Stimulated activated memory B cell treated with anti-CD40 and anti-IgM and Interleukin-4, amounts not matched to agents 10 μg/mL and 1 μg/mL and 100 μg/mL, for 72 hours (primary cell): ENCODE data around the gene P3H4.

Source experiments
- ATAC-seq: fragments of 150-1000 bp; cut with Tn5 transposase; 2 replicates; pipeline ENCODE4 v1.10.0; 2021
- H3K27ac Mint-ChIP-seq: one replicate; pipeline ENCODE4 v1.8.0; 2022; ENCODE audit warnings: mild to moderate bottlenecking, mixed read lengths
- H3K27me3 Mint-ChIP-seq: one replicate; pipeline ENCODE4 v1.8.0; 2022; ENCODE audit warnings: mixed read lengths
- H3K36me3 Mint-ChIP-seq: one replicate; pipeline ENCODE4 v1.8.0; 2022; ENCODE audit warnings: mixed read lengths
- H3K4me1 Mint-ChIP-seq: one replicate; pipeline ENCODE4 v1.8.0; 2022; ENCODE audit warnings: mixed read lengths
- H3K4me3 Mint-ChIP-seq: one replicate; pipeline ENCODE4 v1.8.0; 2022; ENCODE audit warnings: mild to moderate bottlenecking, moderate library complexity, mixed read lengths
- H3K9me3 Mint-ChIP-seq: one replicate; pipeline ENCODE4 v1.8.0; 2022; ENCODE audit warnings: mixed read lengths

The P3H4 gene

DNA sequence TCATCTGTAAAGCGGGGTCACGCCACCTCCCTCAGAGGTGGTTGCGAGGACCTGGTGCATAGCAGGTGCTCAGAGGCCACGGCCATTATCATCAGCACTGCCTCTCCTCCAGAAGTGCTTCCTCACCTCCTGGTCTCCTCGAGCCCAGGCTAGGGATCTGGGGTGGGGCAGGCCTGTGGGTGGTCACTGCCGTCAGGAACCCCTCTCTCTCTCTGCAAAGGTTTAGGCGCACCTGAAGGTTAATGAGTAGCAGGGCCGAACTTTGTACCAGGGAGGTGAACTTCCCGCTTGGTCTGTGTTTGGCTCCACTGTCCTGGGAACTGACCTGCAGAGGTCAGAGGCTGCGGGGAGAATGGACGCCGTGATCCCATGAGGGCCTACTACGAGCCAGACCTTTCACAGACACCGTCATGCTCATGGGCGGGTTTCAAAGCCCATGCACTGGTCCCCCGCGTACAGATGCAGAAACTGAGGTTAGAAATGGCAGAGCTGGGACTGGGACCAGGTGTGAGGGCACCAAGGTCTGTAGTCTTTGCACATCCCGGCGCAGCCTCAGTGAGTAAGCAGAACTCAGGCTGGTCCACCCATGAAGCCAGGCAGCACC, 39.1 kb downstream of the P3H4 start:
- Mint-ChIP-seq H3K27ac (peak overlapping the region; percentile 78), H3K4me1 (peaks cover 14% of the 10 kb centered on the region), H3K36me3 (no peaks in the 10 kb centered on the region), H3K27me3 (peaks cover 24% of the 10 kb centered on the region), H3K9me3 (no peaks in the 10 kb centered on the region), H3K4me3 (no peak overlapping the region)
- no peak for ATAC-seq

DNA sequence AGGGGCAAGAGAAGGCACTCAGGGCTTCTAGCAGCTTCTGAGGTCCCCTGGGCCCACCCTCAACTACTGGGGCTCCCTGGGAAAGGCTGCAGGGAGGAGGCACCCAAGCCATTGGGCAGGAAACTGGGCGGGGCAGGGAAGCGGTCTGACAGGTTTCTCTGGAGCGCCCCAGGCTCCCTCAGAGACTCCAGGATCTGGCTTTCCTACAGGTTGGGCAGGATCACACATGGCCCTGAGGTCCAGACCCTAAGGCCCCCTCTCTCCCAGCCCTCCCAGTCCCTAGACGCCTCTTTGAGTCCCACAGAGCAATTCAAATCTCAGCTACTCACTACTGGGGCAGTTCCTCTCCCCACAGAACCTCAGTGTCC, 39.5 kb downstream of the P3H4 start:
- no peak for ATAC-seq
- H3K27ac Mint-ChIP-seq = peak overlapping the region; percentile 78

DNA sequence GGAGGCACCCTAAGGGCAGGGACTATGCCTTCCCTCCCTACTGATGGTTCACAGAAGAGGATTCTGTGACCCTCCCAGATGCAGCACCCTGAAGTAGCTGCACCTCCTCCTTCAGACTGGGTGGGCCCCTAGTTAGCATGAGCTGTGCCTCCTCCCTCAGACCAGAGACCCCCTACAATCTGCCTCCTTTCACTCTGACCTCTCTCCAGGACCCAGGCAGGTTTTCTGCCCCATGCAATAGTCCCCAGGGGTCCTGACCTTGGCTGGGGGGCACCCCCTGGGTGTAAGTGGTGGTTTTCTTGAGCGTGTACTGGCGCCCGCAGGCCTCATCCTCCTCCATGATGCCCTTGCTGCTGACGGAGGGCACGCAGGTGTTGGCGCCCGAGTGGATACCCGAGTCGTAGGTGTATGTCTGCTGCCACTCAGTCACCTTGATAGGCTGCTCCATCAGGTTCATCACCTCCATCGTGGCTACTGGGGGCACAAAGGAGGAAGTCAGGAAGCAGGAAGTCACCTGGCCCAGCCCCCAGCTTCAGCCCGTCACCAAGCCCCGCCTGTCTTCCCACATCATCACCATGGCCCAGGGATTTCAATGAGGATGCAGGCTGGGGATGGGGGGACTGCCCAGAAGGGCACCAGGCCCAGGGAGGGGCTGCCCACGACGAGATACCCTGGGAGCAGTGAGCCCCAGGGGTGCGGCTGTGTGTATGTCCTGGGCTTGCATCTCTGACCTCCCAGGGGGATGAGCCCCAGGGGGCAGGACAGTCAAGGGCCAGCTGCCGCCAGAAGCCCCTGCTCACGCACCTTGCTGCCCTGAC, 40.2 kb downstream of the P3H4 start:
- H3K27ac Mint-ChIP-seq = peak overlapping the region; percentile 78
- no peaks in the 10 kb centered on the region for H3K36me3 Mint-ChIP-seq
- peaks cover 24% of the 10 kb centered on the region for H3K27me3 Mint-ChIP-seq
- H3K4me3 Mint-ChIP-seq = peak overlapping the region; percentile 66
- peaks cover 14% of the 10 kb centered on the region for H3K4me1 Mint-ChIP-seq
- peak; percentile 6 for ATAC-seq
- no peaks in the 10 kb centered on the region for H3K9me3 Mint-ChIP-seq

More for the DNA sequence above, 39.5 kb downstream of the P3H4 start:
- Mint-ChIP-seq H3K36me3 (no peaks in the 10 kb centered on the region), H3K4me3 (peak overlapping the region; percentile 66), H3K27me3 (peaks cover 24% of the 10 kb centered on the region), H3K4me1 (peaks cover 14% of the 10 kb centered on the region), H3K9me3 (no peaks in the 10 kb centered on the region)

DNA sequence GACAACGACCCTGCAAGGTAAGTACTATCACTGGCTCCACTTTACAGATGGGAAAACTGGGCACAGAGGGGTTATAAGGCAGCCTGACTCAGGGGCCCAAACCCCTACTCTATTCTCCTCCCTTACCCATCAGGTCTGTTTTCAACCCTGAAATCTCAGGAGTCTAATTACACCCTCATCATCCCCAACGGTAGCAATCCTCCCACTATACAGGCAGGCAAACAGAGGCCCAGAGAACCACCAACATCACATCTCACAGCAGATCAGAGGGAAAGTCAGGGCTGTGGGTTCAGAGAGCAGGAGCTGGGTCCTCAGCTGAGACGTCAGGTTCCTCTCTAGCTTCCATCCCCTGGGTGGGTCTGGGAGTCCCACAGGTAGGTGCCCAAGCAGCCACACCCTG, 41.8 kb downstream of the P3H4 start:
- H3K27ac Mint-ChIP-seq = no peak overlapping the region
- ATAC-seq = peak; percentile 9
- H3K4me1 Mint-ChIP-seq = peaks cover 14% of the 10 kb centered on the region
- peaks cover 6% of the 10 kb centered on the region for H3K36me3 Mint-ChIP-seq
- no peak overlapping the region for H3K4me3 Mint-ChIP-seq
- H3K27me3 Mint-ChIP-seq = peaks cover 9% of the 10 kb centered on the region
- no peaks in the 10 kb centered on the region for H3K9me3 Mint-ChIP-seq

DNA sequence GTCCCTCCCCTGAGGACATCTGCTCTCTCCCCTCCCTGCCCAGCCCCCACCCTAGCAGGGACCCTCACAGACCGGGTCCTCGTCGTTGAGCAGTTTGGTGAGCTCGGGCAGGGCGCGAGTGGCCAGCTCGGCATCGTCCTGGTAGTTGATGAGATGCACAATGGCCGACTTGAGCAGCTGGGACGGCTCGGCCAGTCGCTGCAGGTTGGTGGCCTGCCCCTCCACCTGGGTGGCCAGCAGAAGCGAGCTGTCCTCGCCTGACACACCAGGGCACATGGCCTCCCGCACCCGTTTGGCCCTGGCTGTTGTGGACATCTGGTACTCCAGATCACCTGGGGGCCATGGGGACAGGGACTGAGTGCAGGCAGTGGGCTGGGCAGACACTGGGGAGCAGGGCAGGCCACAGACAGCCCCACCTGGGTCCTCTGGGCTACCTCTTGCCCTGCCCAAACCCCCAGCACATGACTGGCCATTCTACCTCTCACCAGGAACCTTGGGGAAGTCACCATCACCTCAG, 42.3 kb downstream of the P3H4 start:
- Mint-ChIP-seq H3K4me1 (peaks cover 10% of the 10 kb centered on the region), H3K36me3 (peaks cover 6% of the 10 kb centered on the region), H3K27me3 (peaks cover 7% of the 10 kb centered on the region), H3K4me3 (no peak overlapping the region), H3K9me3 (no peaks in the 10 kb centered on the region), H3K27ac (no peak overlapping the region)
- no peak for ATAC-seq

DNA sequence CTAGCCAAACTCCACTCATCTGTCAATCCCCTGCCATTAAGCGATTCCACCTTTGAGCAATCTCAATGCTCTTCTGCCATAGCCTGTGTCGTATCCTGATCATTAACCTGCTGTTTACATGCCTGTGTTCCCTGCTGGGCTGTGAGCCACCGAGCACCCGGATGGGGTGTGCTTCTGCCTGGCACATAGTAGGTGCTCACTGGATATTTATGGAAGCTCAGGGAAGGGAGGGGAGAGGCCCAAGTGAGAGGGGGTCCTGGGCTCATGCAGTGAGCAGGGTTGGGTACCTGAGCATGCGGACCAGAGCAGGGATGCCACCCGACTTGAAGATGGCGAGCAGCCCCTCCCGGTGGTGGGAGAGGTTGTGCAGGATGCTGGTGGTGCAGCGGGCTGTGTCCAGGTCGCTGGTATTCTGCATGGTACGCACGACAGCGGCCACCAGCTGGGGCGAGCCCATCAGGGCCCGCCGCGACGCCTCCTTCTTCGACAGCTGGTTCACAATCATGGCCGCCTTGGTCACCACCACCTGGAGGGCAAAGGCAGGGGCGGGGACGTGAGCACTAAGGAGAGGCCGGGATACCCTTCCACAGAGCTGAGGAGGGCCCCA, 43.0 kb downstream of the P3H4 start:
- Mint-ChIP-seq H3K27ac (no peak overlapping the region), H3K4me3 (no peak overlapping the region), H3K27me3 (peaks cover under 1% of the 10 kb centered on the region), H3K4me1 (peaks cover 7% of the 10 kb centered on the region), H3K36me3 (peaks cover 6% of the 10 kb centered on the region), H3K9me3 (no peaks in the 10 kb centered on the region)
- no peak for ATAC-seq

DNA sequence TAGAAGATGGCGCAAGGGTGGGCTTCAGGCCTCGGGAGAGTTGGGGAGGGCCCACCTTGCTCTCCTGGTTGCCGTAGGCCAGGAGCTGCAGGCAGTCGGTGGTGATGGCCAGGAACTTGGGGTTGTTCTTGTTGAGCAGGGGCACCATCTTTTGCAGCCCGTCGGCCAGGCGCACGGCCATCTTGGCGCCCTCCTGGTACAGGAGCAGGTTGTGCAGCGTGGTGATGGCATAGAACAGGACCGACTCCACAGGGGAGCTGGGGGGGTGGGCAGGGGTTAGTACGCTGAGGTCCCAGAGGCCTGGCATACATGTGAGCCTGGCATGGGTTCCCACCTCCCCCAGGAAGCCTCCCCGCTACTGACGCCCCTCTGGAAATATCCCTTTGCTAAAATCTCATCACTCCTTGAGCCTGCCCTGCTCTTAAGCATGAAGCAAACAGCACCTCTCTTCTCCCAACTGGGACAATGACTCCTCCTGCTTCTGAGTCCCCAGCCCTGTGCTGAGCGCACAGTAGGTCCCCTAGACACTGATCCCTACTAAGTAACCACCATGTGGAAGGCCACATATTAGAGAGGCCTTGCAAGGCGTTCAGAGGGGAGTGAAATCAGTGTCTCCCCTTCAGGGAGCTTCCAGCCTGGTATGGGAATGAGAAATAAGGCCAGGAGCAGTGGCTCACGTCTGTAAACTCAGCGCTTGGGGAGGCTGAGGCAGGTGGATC, 44.3 kb downstream of the P3H4 start:
- H3K36me3 Mint-ChIP-seq = peaks cover 6% of the 10 kb centered on the region

DNA sequence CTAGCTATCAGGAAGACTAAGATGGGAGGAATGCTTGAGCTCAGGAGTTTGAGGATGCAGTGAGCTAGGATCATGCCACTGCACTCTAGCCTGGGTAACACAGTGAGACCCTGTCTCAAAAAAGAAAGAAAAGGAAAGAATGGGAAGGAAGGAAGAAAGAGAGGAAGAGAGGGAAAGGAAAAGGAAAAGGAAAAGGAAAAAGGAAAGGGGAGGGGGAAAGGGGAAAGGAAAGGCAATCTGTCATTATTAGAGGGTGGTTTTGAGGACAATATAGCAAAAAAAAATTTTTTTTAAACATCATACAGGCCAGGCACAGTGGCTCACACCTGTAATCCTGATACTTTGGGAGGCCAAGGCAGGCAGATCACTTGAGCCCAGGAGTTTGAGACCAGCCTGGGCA, 45.6 kb downstream of the P3H4 start:
- Mint-ChIP-seq H3K27me3 (no peaks in the 10 kb centered on the region), H3K4me1 (peaks cover 2% of the 10 kb centered on the region), H3K9me3 (no peaks in the 10 kb centered on the region), H3K27ac (no peak overlapping the region), H3K4me3 (no peak overlapping the region), H3K36me3 (peaks cover 10% of the 10 kb centered on the region)
- no peak for ATAC-seq

More for the DNA sequence above, 44.3 kb downstream of the P3H4 start:
- ATAC-seq = no peak
- peaks cover 7% of the 10 kb centered on the region for H3K4me1 Mint-ChIP-seq
- no peaks in the 10 kb centered on the region for H3K27me3 Mint-ChIP-seq
- no peak overlapping the region for H3K27ac Mint-ChIP-seq
- H3K9me3 Mint-ChIP-seq = no peaks in the 10 kb centered on the region
- H3K4me3 Mint-ChIP-seq = no peak overlapping the region

DNA sequence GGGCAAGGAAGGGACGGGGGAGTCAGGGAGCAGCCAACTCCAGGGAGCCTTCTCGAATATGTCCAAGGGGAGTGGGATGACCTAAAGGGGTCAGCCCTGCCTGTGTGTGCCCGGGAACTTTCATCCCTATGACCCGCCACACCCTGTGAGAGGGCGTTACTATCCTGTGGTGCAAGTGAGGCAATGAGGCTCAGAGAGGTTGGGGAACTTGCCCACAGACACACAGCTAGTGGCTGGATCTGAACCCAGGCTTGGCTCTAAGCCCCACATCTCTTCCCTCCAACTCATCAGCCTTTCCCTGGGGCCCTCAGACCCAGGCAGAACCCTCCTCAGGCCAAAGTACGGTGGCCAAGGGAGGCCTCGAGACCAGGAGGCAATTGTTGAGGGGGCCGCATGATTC, 48.4 kb downstream of the P3H4 start:
- Mint-ChIP-seq H3K27ac (no peak overlapping the region), H3K4me3 (no peak overlapping the region), H3K9me3 (no peaks in the 10 kb centered on the region), H3K27me3 (no peaks in the 10 kb centered on the region), H3K36me3 (peaks cover 10% of the 10 kb centered on the region), H3K4me1 (peaks cover 8% of the 10 kb centered on the region)
- ATAC-seq = no peak

DNA sequence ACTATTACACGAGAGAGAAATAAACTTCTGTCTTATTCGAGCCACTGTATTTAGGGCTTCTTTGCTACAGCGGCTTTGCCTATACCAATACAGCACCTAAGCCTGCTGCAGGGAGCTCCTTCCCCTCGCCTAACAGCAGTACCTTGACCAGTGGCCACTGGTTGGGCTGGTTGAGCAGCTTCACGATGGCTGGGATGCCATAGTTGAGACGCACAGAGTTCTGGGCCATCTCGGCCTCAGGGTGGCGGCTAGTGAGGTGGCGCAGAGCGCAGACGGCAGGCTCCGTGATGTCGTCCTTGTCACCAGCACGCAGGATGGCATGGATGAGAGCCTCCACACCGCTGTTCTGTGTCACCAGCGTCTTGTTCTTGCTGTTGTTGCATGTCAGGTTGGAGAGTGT, 48.9 kb downstream of the P3H4 start:
- Mint-ChIP-seq H3K4me1 (peaks cover 8% of the 10 kb centered on the region), H3K27me3 (no peaks in the 10 kb centered on the region), H3K9me3 (no peaks in the 10 kb centered on the region), H3K27ac (no peak overlapping the region), H3K36me3 (peaks cover 10% of the 10 kb centered on the region), H3K4me3 (no peak overlapping the region)
- no peak for ATAC-seq

DNA sequence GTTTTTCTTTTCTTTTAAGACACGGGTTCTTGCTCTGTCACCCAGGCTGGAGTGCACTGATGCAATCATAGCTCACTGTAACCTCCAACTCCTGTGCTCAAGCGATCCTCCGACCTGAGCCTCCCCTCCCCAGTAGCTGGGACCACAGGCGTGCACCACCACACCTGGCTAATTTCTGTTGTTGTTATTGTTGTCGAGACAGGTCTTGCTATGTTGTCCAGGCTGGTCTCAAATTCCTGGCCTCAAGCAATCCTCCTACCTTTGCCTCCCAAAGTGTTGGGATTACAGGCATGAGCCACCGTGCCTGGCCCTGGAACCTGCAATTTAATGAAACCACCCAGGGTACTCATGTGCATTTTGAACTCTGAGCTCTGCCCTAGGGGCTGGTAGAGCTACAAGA, 49.4 kb downstream of the P3H4 start:
- no peak for ATAC-seq
- H3K4me1 Mint-ChIP-seq = peaks cover 8% of the 10 kb centered on the region
- H3K27me3 Mint-ChIP-seq = no peaks in the 10 kb centered on the region
- peaks cover 10% of the 10 kb centered on the region for H3K36me3 Mint-ChIP-seq
- no peak overlapping the region for H3K27ac Mint-ChIP-seq
- no peaks in the 10 kb centered on the region for H3K9me3 Mint-ChIP-seq
- no peak overlapping the region for H3K4me3 Mint-ChIP-seq

DNA sequence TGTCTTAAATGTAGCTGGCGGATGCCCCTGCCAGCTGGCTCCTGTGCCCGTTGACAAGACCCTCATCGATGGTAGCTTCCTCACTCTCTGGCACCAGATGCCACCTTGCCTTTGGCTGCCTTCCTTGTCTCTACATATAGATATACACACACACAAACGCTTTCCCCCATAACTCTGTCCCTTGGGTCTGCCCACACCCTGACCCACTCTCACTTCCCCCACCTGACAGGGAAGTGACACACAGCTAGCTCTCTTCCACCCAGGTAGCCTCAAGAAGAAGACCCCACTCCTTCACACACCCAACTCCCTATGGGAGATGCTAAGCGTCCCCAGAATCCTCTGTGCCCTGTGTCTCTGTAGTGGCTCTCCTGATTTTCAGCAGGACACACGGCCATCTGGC, 50.9 kb downstream of the P3H4 start:
- Mint-ChIP-seq H3K4me3 (no peak overlapping the region), H3K36me3 (peaks cover 5% of the 10 kb centered on the region), H3K4me1 (peaks cover 8% of the 10 kb centered on the region), H3K27ac (no peak overlapping the region), H3K9me3 (no peaks in the 10 kb centered on the region), H3K27me3 (no peaks in the 10 kb centered on the region)
- ATAC-seq = peak; percentile 13

DNA sequence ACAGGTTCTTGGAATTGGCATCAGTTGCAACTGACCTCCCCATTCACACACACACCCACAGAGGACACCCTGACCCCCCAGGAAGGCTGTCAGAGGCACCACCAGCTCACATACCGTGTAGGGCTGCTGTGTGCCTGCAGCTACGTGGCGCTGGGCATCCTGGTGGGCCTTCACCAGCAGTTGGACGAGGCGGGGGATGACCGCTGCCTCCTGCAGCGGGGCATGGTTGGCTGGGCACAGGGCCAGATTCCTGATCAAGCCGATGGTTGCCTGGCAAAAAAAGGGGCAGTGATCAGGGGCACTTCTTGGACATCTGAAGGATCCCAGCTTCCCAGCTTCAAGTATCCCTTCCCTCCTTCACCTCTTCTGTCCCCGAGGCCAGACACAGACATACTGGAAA, 53.1 kb downstream of the P3H4 start:
- Mint-ChIP-seq H3K9me3 (no peaks in the 10 kb centered on the region), H3K27ac (no peak overlapping the region), H3K27me3 (no peaks in the 10 kb centered on the region), H3K36me3 (peaks cover 10% of the 10 kb centered on the region), H3K4me1 (peaks cover 8% of the 10 kb centered on the region), H3K4me3 (no peak overlapping the region)
- no peak for ATAC-seq

DNA sequence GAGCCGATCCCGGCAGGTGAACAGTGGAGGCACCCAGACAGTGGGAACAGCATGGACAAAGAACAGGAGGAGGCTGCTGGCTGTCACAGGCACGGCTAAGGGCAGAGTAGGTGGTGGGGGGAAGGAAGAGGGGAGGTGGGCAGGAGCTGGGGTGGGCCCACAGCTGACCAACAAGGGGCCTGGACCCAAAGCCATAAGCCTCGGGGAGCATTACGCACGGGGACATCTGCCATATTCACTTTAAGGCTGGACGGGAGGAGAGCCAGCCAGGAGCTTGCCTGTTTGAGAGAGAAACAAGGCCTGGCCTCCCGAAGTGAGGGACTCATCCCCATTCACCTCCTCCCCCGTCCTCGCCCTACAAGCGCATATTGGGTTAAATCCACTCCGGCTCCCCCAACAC, 57.7 kb downstream of the P3H4 start:
- Mint-ChIP-seq H3K9me3 (no peaks in the 10 kb centered on the region), H3K4me1 (no peaks in the 10 kb centered on the region)
- ATAC-seq = no peak

More for the DNA sequence above, 57.7 kb downstream of the P3H4 start:
- peaks cover 6% of the 10 kb centered on the region for H3K36me3 Mint-ChIP-seq
- no peak overlapping the region for H3K27ac Mint-ChIP-seq
- H3K4me3 Mint-ChIP-seq = no peak overlapping the region
- no peaks in the 10 kb centered on the region for H3K27me3 Mint-ChIP-seq
